ENCODE data around the gene TECRL. TPM values are rescaled to one million over a fixed set of nuclear protein-coding genes. Genes with fewer than 3 reads are reported as not detected.

The TECRL gene
- total and polyA plus RNA-seq, 2 experiments from 2014 or later = not detected

- TF ChIP-seq, protein P1, sequence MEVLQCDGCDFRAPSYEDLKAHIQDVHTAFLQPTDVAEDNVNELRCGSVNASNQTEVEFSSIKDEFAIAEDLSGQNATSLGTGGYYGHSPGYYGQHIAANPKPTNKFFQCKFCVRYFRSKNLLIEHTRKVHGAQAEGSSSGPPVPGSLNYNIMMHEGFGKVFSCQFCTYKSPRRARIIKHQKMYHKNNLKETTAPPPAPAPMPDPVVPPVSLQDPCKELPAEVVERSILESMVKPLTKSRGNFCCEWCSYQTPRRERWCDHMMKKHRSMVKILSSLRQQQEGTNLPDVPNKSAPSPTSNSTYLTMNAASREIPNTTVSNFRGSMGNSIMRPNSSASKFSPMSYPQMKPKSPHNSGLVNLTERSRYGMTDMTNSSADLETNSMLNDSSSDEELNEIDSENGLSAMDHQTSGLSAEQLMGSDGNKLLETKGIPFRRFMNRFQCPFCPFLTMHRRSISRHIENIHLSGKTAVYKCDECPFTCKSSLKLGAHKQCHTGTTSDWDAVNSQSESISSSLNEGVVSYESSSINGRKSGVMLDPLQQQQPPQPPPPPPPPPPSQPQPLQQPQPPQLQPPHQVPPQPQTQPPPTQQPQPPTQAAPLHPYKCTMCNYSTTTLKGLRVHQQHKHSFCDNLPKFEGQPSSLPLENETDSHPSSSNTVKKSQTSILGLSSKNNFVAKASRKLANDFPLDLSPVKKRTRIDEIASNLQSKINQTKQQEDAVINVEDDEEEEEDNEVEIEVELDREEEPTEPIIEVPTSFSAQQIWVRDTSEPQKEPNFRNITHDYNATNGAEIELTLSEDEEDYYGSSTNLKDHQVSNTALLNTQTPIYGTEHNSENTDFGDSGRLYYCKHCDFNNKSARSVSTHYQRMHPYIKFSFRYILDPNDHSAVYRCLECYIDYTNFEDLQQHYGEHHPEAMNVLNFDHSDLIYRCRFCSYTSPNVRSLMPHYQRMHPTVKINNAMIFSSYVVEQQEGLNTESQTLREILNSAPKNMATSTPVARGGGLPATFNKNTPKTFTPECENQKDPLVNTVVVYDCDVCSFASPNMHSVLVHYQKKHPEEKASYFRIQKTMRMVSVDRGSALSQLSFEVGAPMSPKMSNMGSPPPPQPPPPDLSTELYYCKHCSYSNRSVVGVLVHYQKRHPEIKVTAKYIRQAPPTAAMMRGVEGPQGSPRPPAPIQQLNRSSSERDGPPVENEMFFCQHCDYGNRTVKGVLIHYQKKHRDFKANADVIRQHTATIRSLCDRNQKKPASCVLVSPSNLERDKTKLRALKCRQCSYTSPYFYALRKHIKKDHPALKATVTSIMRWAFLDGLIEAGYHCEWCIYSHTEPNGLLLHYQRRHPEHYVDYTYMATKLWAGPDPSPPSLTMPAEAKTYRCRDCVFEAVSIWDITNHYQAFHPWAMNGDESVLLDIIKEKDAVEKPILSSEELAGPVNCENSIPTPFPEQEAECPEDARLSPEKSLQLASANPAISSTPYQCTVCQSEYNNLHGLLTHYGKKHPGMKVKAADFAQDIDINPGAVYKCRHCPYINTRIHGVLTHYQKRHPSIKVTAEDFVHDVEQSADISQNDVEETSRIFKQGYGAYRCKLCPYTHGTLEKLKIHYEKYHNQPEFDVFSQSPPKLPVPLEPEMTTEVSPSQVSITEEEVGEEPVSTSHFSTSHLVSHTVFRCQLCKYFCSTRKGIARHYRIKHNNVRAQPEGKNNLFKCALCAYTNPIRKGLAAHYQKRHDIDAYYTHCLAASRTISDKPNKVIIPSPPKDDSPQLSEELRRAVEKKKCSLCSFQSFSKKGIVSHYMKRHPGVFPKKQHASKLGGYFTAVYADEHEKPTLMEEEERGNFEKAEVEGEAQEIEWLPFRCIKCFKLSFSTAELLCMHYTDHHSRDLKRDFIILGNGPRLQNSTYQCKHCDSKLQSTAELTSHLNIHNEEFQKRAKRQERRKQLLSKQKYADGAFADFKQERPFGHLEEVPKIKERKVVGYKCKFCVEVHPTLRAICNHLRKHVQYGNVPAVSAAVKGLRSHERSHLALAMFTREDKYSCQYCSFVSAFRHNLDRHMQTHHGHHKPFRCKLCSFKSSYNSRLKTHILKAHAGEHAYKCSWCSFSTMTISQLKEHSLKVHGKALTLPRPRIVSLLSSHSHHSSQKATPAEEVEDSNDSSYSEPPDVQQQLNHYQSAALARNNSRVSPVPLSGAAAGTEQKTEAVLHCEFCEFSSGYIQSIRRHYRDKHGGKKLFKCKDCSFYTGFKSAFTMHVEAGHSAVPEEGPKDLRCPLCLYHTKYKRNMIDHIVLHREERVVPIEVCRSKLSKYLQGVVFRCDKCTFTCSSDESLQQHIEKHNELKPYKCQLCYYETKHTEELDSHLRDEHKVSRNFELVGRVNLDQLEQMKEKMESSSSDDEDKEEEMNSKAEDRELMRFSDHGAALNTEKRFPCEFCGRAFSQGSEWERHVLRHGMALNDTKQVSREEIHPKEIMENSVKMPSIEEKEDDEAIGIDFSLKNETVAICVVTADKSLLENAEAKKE (CRISPR knock-in tag; IDR thresholded peaks at IDR 0.05) = no peak
- no peak for TF ChIP-seq POLR2AphosphoS5 (IDR thresholded peaks at IDR 0.05; ENCODE audit: low read depth)
Observed at GRCh38 chr4:64266669-64267068, 142.6 kb downstream of the TECRL start (continued).

DNA sequence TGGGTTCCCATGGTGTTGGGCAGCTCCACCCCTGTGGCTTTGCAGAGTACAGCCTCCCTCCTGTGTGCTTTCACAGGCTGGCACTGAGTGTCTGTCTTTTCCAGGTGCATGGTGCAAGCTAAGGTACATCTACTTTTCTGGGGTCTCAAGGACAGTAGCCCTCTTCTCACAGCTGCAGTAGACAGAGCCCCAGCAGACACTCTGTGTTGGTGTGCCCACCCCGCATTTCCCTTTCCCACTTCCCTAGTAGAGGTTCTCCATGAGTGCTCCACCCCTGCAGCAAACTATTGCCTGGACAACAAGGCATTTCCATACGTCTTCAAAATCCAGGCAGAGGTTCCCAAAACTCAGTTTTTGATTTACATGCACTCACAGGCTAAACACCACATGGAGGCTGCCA lies 143.0 kb downstream of the TECRL start:
- H3K36me3 ChIP-seq (ENCODE audit: insufficient read depth) = no peaks in the 10 kb centered on the region
- ATAC-seq (no peak), DNase-seq (ENCODE audit: low spot score) (no peak)
- H3K4me1 ChIP-seq (ENCODE audit: insufficient read depth) = peaks cover 9% of the 10 kb centered on the region; the same call in 1 of the 2 replicates
- H4K20me1 ChIP-seq (replicated peaks; ENCODE audit: insufficient read depth) = no peaks in the 10 kb centered on the region
- Mint-ChIP-seq H3K9me3 (peaks cover 23% of the 10 kb centered on the region), H3K36me3 (ENCODE audit: low read depth) (peaks cover 22% of the 10 kb centered on the region), H3K4me3 (no peak overlapping the region), H3K27ac (no peak overlapping the region), H3K27me3 (ENCODE audit: insufficient read depth, low read depth, poor library complexity) (no peaks in the 10 kb centered on the region), H3K4me1 (peaks cover 10% of the 10 kb centered on the region; the same call in 2 of the 3 replicates)
- 0 out of 2 replicates have a peak, but pooled peaks cover 5% of the 10 kb centered on the region for H3K9me2 ChIP-seq (ENCODE audit: insufficient read depth)
- no peaks in the 10 kb centered on the region for H3K79me2 ChIP-seq (replicated peaks; ENCODE audit: insufficient read depth)
- TF ChIP-seq POLR2AphosphoS5 (IDR thresholded peaks at IDR 0.05; ENCODE audit: low read depth) = no peak
- no peak for TF ChIP-seq NANOG (IDR thresholded peaks at IDR 0.05; ENCODE audit: borderline replicate concordance)
- TF ChIP-seq EZH2 (IDR thresholded peaks at IDR 0.05; ENCODE audit: low read depth, unreplicated experiment) = no peak
- TF ChIP-seq JUNB (IDR thresholded peaks at IDR 0.05; ENCODE audit: unreplicated experiment) = no peak
- TF ChIP-seq ETS1 (IDR thresholded peaks at IDR 0.05) = no peak
- no peak for TF ChIP-seq ZNF331 (CRISPR knock-in tag; IDR thresholded peaks at IDR 0.05; ENCODE audit: low read depth)
- no peaks in the 10 kb centered on the region for H3F3A ChIP-seq (replicated peaks; ENCODE audit: low read depth)
- H3K27ac ChIP-seq (ENCODE audit: low read depth) = no peak overlapping the region
- H3K4me2 ChIP-seq = no peak overlapping the region
- no peak overlapping the region for H3K4me3 ChIP-seq
- H3K27me3 ChIP-seq (ENCODE audit: insufficient read depth) = no peaks in the 10 kb centered on the region
- H2AFZ ChIP-seq = no peak overlapping the region

Data from GM23338 (cell line).